Measurements from ENCODE around the gene RELB. TPM values are rescaled to one million over a fixed set of nuclear protein-coding genes. Genes with fewer than 3 reads are reported as not detected.

The RELB gene
- total RNA-seq, 1 experiment from 2014 or later, result 15.2 TPM

- Histone ChIP-seq H3K9ac (ENCODE audit: low read length) (no peak overlapping the region), H3F3A (ENCODE audit: low read length, unreplicated experiment) (no peaks in the 10 kb centered on the region), H3K27me3 (ENCODE audit: low read length) (no peaks in the 10 kb centered on the region), H4K20me1 (ENCODE audit: low read length) (no peaks in the 10 kb centered on the region; the same call in 1 of the 2 replicates), H3K4me1 (ENCODE audit: insufficient read depth, low read length) (no peaks in the 10 kb centered on the region), H3K9me3 (ENCODE audit: low read length) (no peaks in the 10 kb centered on the region), H3K36me3 (ENCODE audit: low read depth, low read length) (peaks cover 12% of the 10 kb centered on the region), H2AFZ (ENCODE audit: low read length) (no peak overlapping the region), H3K9me2 (replicated peaks; ENCODE audit: low read length) (no peaks in the 10 kb centered on the region), H3K4me3 (ENCODE audit: low read length) (no peak overlapping the region), H3K79me2 (ENCODE audit: low read length) (peaks cover 67% of the 10 kb centered on the region), H3K4me2 (ENCODE audit: low read length) (no peak overlapping the region), H3K27ac (ENCODE audit: low read length) (no peak overlapping the region)
- no peak for ATAC-seq
- ChIA-PET POLR2A (ENCODE audit: unreplicated experiment) (no interaction called here), CTCF (no interaction called here)
- intact Hi-C loops (cut with micrococcal nuclease), result no loop called here
- TF ChIP-seq EZH2 (IDR thresholded peaks at IDR 0.05; ENCODE audit: low read length, unreplicated experiment), result no peak
- TF ChIP-seq CTCF (conservative IDR thresholded peaks at IDR 0.05; ENCODE audit: low read depth, low read length), result no peak
- TF ChIP-seq EZH2phosphoT487 (IDR thresholded peaks at IDR 0.05; ENCODE audit: borderline replicate concordance, low read length), result no peak
- no peak for DNase-seq
- BruUV-seq (replicated peaks), result no TSS peak
Observed at GRCh38 chr19:45046355-45046754, 45.1 kb downstream of the RELB start.

GRCh38 chr19:45047188-45047797 is 46.0 kb downstream of the RELB start:
- H3K9me2 ChIP-seq (replicated peaks; ENCODE audit: low read length), result no peaks in the 10 kb centered on the region
- no peak overlapping the region for H3K4me3 ChIP-seq (ENCODE audit: low read length)
- H3K27me3 ChIP-seq (ENCODE audit: low read length), result no peaks in the 10 kb centered on the region
- no peak for DNase-seq
- H3K4me1 ChIP-seq (ENCODE audit: insufficient read depth, low read length), result no peaks in the 10 kb centered on the region
- H3F3A ChIP-seq (ENCODE audit: low read length, unreplicated experiment), result no peaks in the 10 kb centered on the region
- H4K20me1 ChIP-seq (ENCODE audit: low read length), result no peaks in the 10 kb centered on the region; the same call in 1 of the 2 replicates
- BruUV-seq (replicated peaks), result no TSS peak
- H3K36me3 ChIP-seq (ENCODE audit: low read depth, low read length), result peaks cover 7% of the 10 kb centered on the region; the same call in 1 of the 2 replicates
- H3K9me3 ChIP-seq (ENCODE audit: low read length), result no peaks in the 10 kb centered on the region
- H3K27ac ChIP-seq (ENCODE audit: low read length), result no peak overlapping the region
- no peak overlapping the region for H2AFZ ChIP-seq (ENCODE audit: low read length)
- ATAC-seq, result no peak
- intact Hi-C loops (cut with micrococcal nuclease), result no loop called here
- H3K4me2 ChIP-seq (ENCODE audit: low read length), result no peak overlapping the region
- H3K79me2 ChIP-seq (ENCODE audit: low read length), result peaks cover 59% of the 10 kb centered on the region
- no peak for TF ChIP-seq EZH2phosphoT487 (IDR thresholded peaks at IDR 0.05; ENCODE audit: borderline replicate concordance, low read length)
- TF ChIP-seq EZH2 (IDR thresholded peaks at IDR 0.05; ENCODE audit: low read length, unreplicated experiment), result no peak
- no peak for TF ChIP-seq CTCF (conservative IDR thresholded peaks at IDR 0.05; ENCODE audit: low read depth, low read length)
- ChIA-PET POLR2A (ENCODE audit: unreplicated experiment) (no interaction called here), CTCF (no interaction called here)
- no peak overlapping the region for H3K9ac ChIP-seq (ENCODE audit: low read length)

GRCh38 chr19:45049073-45049736 is 47.9 kb downstream of the RELB start:
- no peaks in the 10 kb centered on the region for H3K9me2 ChIP-seq (replicated peaks; ENCODE audit: low read length)
- no peaks in the 10 kb centered on the region for H3K4me1 ChIP-seq (ENCODE audit: insufficient read depth, low read length)
- H3K27me3 ChIP-seq (ENCODE audit: low read length), result no peaks in the 10 kb centered on the region
- H3K9ac ChIP-seq (ENCODE audit: low read length), result no peak overlapping the region
- peaks cover 48% of the 10 kb centered on the region for H3K79me2 ChIP-seq (ENCODE audit: low read length)
- H3K27ac ChIP-seq (ENCODE audit: low read length), result no peak overlapping the region
- H4K20me1 ChIP-seq (ENCODE audit: low read length), result no peaks in the 10 kb centered on the region; the same call in 1 of the 2 replicates
- POLR2A ChIA-PET (ENCODE audit: unreplicated experiment), result no interaction called here
- CTCF ChIA-PET, result no interaction called here
- ATAC-seq (no peak), DNase-seq (no peak)
- intact Hi-C loops (cut with micrococcal nuclease), result no loop called here
- BruUV-seq (replicated peaks), result no TSS peak
- no peak for TF ChIP-seq CTCF (conservative IDR thresholded peaks at IDR 0.05; ENCODE audit: low read depth, low read length)
- TF ChIP-seq EZH2 (IDR thresholded peaks at IDR 0.05; ENCODE audit: low read length, unreplicated experiment), result no peak
- TF ChIP-seq EZH2phosphoT487 (IDR thresholded peaks at IDR 0.05; ENCODE audit: borderline replicate concordance, low read length), result no peak
- peaks cover 13% of the 10 kb centered on the region; the same call in 1 of the 2 replicates for H3K36me3 ChIP-seq (ENCODE audit: low read depth, low read length)
- H3K4me2 ChIP-seq (ENCODE audit: low read length), result no peak overlapping the region
- H3K4me3 ChIP-seq (ENCODE audit: low read length), result no peak overlapping the region
- no peaks in the 10 kb centered on the region for H3F3A ChIP-seq (ENCODE audit: low read length, unreplicated experiment)
- no peaks in the 10 kb centered on the region for H3K9me3 ChIP-seq (ENCODE audit: low read length)
- no peak overlapping the region for H2AFZ ChIP-seq (ENCODE audit: low read length)
